Thymus (tissue), 11 donors: ENCODE measurements around the gene FAM168A. TPM values are rescaled to one million over a fixed set of nuclear protein-coding genes. Genes with fewer than 3 reads are reported as not detected.
"Not testable (repeated sequence)": the region's sequence is repeated elsewhere in the genome, so short reads cannot be mapped to it uniquely, and the experiment has no call there.

ENCODE experiments used
- DNase-seq, 9 donors: peaks; one replicate each; pipeline ENCODE4 v3.0.0-alpha.2; 2013; ENCODE audit warnings: low spot score in 9 of 9, low read depth in 6 of 9, missing footprints in 1 of 9
- H3K27ac ChIP-seq, 2 donors: one replicate each; pipeline ENCODE4 v1.5.1; 2013; ENCODE audit warnings: control low read depth in 1 of 2, low read depth in 1 of 2, low read length in 1 of 2, mild to moderate bottlenecking in 1 of 2, moderate library complexity in 1 of 2
- H3K27me3 ChIP-seq, 2 donors: one replicate each; pipeline ENCODE4 v1.5.1; 2013; ENCODE audit warnings: low read length in 1 of 2; ENCODE audit not compliant: control insufficient read depth in 2 of 2, insufficient read depth in 1 of 2
- H3K36me3 ChIP-seq, 2 donors: one replicate each; pipeline ENCODE4 v1.5.1; 2013; ENCODE audit warnings: low read length in 1 of 2, mild to moderate bottlenecking in 1 of 2, moderate library complexity in 1 of 2; ENCODE audit not compliant: control insufficient read depth in 2 of 2, insufficient read depth in 2 of 2
- H3K4me1 ChIP-seq, 2 donors: one replicate each; pipeline ENCODE4 v1.5.1; 2013; ENCODE audit warnings: low read length in 2 of 2; ENCODE audit not compliant: control insufficient read depth in 2 of 2, insufficient read depth in 2 of 2
- H3K4me3 ChIP-seq, 2 donors: one replicate each; pipeline ENCODE4 v1.5.1; 2013; ENCODE audit warnings: low read length in 2 of 2, control low read depth in 1 of 2, mild to moderate bottlenecking in 1 of 2
- H3K9me3 ChIP-seq, 2 donors: one replicate each; pipeline ENCODE4 v1.5.1; 2013; ENCODE audit warnings: low read length in 1 of 2, mild to moderate bottlenecking in 1 of 2; ENCODE audit not compliant: control insufficient read depth in 2 of 2, insufficient read depth in 1 of 2
- WGBS: extraction: QIAGEN DNeasy Blood & Tissue Kit; methylation state at CpG from one replicate; pipeline ENCODE4 v1.1.7; 2013; 5-methylcytosine and 5-hydroxymethylcytosine counted together
- polyA plus RNA-seq: library from polyadenylated mRNA; stranded (reverse); fragments of 200-250 nt; gene quantifications from one replicate; pipeline ENCODE4 v1.2.3, GENCODE V29; 2013
- total RNA-seq: library from RNA; stranded (reverse); fragments of 120-200 nt; gene quantifications from one replicate; pipeline ENCODE4 v1.2.4, GENCODE V29; 2013
- donor health status: healthy.

Gene FAM168A
- total and polyA plus RNA-seq, 2 donors: 6.8 to 9.7 TPM

DNA sequence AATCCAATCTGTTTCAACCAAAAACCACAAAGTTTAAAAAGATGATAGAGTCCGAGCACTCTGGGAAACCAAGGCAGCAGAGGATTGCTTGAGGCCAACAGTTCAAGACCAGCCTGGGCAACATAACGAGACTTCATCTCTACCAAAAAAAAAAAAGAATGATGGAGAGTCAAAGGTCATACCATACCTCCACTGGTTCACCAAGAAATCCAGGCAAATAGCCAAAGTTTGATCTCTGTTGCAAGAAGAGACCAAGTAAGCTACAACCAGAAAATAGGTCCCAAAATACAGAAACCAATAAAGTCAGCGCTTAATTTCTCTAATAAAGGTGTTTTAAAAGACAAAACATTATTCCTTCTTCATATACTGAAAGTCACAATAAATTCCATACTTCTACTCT lies 13.1 kb downstream of the FAM168A start:
- 85% methylated on average over 3 of the region's 3 CpGs for WGBS
- H3K36me3 ChIP-seq: peaks cover 0 to 2% of the 10 kb centered on the region in 2 donors

DNA sequence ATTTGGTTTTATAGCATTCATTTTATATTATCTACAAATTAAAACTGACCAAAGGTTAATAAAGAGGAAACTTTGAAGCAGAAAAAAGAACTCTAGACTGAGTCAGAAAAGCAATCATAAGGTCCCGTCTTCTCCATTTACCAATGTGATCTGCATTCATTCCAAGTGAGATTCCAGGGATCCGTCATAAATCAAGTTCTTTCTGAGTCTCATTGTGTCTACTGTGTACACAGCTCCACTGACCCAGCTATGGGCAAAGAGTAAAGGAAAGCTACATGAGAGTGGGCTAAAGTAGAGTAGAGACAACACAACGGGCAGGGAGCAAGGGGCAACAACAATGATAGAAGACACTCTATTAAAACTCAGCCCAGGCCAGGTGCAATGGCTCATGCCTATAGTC lies 15.3 kb downstream of the FAM168A start:
- no peaks in the 10 kb centered on the region for H3K27me3 ChIP-seq
- H3K36me3 ChIP-seq: peaks cover 2 to 8% of the 10 kb centered on the region in 2 donors
- no peaks in the 10 kb centered on the region for H3K9me3 ChIP-seq
- no peak for DNase-seq
- H3K4me1 ChIP-seq: peaks cover 0 to 5% of the 10 kb centered on the region in 2 donors
- WGBS: 99% methylated on average over 3 of the region's 3 CpGs
- H3K4me3 ChIP-seq: no peak overlapping the region
- H3K27ac ChIP-seq: no peak overlapping the region

More for the DNA sequence above, 13.1 kb downstream of the FAM168A start:
- H3K27ac ChIP-seq: no peak overlapping the region
- no peak for DNase-seq
- no peak overlapping the region for H3K4me3 ChIP-seq
- H3K9me3 ChIP-seq: no peaks in the 10 kb centered on the region
- H3K27me3 ChIP-seq: no peaks in the 10 kb centered on the region
- no peaks in the 10 kb centered on the region for H3K4me1 ChIP-seq

DNA sequence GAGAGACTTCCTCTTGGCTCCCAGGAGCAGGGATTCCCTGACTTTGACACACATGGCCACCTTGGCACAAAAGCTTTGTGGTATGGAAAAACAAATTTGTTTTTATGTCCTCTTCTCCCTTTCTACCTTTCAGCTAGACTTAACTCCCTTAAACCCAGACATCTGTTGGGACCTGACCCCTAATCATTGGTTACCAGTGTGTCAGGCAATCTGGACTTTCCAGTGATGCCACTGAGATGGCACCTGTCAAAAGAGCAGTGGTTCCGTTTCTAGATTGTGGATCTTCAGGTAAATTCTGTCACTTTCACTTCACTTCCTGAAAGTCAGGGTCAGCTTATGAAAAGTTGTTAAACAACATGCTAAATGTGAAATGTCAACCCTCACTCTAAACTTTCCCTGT lies 17.2 kb downstream of the FAM168A start:
- 93% methylated on average over 1 of the region's 1 CpG for WGBS
- not testable (repeated sequence) for H3K4me3 ChIP-seq, H3K27me3 ChIP-seq

DNA sequence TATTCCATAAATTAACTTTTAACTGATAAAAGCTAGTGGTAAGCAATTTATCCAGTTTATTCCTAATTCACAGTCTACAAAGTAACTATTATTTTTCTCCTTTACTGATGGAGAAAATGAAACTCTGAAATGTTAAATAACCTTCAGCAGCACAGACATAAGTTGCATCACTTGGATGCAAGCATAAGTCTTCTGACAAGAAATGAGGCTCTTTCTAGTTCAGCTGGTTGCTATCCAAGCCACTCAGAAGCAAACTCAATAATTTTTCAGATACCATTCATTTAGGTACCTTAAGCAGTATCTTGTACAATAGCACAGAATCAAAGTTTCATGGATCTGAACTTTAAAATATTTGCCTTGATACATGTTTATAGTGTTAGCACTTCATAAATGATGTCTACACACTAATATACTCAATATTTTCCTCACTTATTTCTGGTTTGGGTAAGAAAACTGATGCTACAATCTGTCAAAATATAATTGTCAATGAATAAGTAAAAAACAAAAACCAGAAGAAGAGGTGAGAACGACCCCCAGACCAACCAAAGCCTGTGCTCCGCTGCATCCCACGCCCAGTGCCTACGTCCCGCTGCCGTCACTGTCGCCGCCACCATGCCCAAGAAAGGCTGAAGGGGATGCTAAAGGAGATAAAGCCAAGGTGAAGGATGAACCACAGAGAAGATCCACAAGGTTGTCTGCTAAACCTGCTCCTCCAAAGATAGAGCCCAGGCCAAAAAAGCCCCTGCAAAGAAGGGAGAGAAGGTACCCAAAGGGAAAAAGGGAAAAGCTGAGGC lies 18.1 kb downstream of the FAM168A start:
- no peaks in the 10 kb centered on the region for H3K9me3 ChIP-seq
- H3K4me3 ChIP-seq: no peak overlapping the region
- no peak overlapping the region for H3K27ac ChIP-seq
- 98% methylated on average over 8 of the region's 8 CpGs for WGBS
- peaks cover 0 to 7% of the 10 kb centered on the region in 2 donors for H3K4me1 ChIP-seq
- no peaks in the 10 kb centered on the region for H3K27me3 ChIP-seq
- no peak for DNase-seq
- peaks cover 2 to 13% of the 10 kb centered on the region in 2 donors for H3K36me3 ChIP-seq

More for the DNA sequence above, 17.2 kb downstream of the FAM168A start:
- not testable (repeated sequence) for H3K4me1 ChIP-seq, H3K27ac ChIP-seq, DNase-seq, H3K9me3 ChIP-seq
- H3K36me3 ChIP-seq: peaks cover 2 to 13% of the 10 kb centered on the region in 2 donors

DNA sequence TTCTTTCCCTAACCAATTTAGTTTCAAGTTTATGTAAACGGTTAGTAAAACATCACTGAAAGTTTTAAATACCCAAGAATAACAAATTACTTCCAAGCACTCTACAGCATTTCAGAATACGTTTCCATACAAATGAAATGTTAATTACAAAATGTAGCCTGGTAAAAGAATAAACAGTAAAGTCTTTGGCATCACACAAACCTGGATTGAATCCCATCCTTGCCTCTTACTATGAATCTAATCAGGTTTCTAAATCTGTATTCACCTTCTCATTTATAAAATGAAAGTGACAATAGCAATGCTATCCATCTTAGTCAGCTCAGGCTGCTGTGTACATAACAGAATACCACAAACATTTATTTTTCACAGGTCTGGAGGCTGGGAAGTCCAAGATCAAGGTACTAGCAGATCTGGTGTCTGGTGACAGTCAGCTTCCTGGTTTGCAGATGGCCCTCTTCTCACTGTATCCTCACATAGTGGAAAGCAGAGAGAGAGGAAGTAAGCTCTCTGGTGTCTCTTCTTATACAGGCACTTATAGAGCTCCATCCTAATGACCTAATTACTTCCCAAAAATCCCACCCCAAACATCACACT lies 19.2 kb downstream of the FAM168A start:
- Histone ChIP-seq H3K9me3 (no peaks in the 10 kb centered on the region), H3K4me3 (no peak overlapping the region), H3K27ac (no peak overlapping the region), H3K36me3 (peaks cover 2 to 13% of the 10 kb centered on the region in 2 donors), H3K27me3 (no peaks in the 10 kb centered on the region), H3K4me1 (peaks cover 0 to 7% of the 10 kb centered on the region in 2 donors)
- 93% methylated on average over 2 of the region's 2 CpGs for WGBS
- DNase-seq: no peak

DNA sequence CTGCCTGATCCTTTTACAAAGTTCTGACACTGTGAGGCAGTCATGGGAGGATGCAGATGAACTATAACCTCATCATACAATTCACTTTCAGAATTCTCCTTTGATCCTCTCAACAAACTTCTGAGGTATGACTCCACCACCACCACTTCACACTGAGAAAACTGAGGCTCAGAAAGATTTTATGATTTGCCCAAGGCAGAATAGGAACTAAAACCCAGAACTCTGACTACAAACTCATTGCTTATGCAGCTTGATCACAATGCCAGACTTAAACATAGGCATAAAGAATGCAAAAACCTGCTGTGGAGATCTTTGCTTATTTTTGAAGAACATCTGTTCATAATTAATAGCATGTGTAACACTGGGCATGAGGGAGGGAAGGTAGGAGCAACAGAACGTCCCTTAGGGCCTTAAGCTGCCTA lies 20.4 kb downstream of the FAM168A start:
- WGBS: 97% methylated on average over 1 of the region's 1 CpG
- Histone ChIP-seq H3K36me3 (peaks cover 2 to 13% of the 10 kb centered on the region in 2 donors), H3K27ac (peak overlapping the region in 1 of 2 donors; percentile 23), H3K27me3 (no peaks in the 10 kb centered on the region), H3K4me3 (no peak overlapping the region), H3K9me3 (no peaks in the 10 kb centered on the region), H3K4me1 (peaks cover 0 to 7% of the 10 kb centered on the region in 2 donors)
- DNase-seq: peak in 7 of 9 donors; percentile 12 to 68 (median 27)

DNA sequence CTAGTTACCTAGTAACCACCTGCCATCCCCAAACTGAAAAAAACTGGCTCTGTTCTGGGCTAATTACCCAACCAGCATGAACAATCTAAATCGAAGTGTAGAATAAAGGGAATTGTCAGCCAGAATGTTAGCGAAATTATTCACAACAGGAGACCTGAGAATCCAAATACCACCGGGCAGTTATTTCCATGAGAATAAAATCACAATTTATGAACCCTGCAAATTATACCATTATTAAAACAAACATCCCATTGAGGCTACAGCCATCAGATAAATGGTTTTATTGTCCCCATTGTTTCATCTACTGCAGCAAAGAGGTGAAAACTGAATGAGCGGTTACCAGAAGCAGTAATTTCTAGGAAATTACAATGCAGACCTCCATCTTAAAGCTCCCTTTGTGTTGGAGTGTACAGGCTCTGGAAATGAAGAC lies 21.7 kb downstream of the FAM168A start:
- H3K27me3 ChIP-seq: no peaks in the 10 kb centered on the region
- no peak overlapping the region for H3K4me3 ChIP-seq
- H3K4me1 ChIP-seq: peaks cover 0 to 7% of the 10 kb centered on the region in 2 donors
- no peaks in the 10 kb centered on the region for H3K9me3 ChIP-seq
- no peak for DNase-seq
- no peak overlapping the region for H3K27ac ChIP-seq
- WGBS: 99% methylated on average over 4 of the region's 4 CpGs
- peaks cover 2 to 13% of the 10 kb centered on the region in 2 donors for H3K36me3 ChIP-seq

DNA sequence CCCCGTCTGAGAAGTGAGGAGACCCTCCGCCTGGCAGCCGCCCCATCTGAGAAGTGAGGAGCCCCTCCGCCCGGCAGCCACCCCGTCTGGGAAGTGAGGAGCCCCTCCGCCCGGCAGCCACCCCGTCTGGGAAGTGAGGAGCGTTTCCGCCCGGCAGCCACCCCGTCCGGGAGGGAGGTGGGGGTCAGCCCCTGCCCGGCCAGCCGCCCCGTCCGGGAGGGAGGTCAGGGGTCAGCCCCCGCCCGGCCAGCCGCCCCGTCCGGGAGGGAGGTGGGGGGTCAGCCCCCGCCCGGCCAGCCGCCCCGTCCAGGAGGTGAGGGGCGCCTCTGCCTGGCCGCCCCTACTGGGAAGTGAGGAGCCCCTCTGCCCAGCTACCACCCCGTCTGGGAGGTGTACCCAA lies 25.9 kb downstream of the FAM168A start:
- not testable (repeated sequence) for H3K27me3 ChIP-seq, H3K9me3 ChIP-seq, DNase-seq, H3K27ac ChIP-seq, H3K4me1 ChIP-seq, H3K4me3 ChIP-seq
- WGBS: 96% methylated on average over 30 of the region's 30 CpGs
- H3K36me3 ChIP-seq: peaks cover 0 to 12% of the 10 kb centered on the region in 2 donors

DNA sequence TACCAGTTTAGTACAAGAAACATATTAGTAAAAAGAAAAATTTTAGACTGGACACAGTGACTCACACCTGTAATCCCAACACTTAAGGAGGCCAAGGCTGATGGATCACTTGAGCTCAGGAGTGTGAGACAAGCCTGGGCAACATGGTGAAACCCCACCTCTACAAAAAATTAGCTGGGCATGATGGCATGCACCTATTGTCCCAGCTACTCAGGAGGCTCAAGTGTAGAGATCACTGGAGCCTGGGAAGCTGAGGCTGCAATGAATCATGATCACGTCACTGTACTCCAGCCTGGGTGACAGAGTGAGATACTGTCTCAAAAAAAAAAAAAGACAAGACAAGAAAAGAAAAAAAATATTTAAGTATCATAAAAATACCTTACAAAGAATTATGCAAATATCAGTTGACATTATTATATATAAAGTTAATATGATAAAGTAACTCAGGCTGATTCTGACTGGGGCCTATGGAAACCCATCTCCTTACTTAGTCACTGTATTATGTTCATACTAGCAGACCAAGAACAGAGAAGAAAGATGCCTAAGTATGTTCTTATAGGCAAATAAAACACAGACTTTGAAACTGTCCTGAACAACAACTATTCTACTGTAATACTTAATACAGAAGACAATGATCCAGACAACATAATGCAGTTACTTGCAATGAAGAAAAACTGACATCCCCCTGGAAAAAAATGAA lies 27.3 kb downstream of the FAM168A start:
- H3K4me1 ChIP-seq: no peaks in the 10 kb centered on the region
- H3K9me3 ChIP-seq: no peaks in the 10 kb centered on the region
- no peak overlapping the region for H3K27ac ChIP-seq
- no peak for DNase-seq
- peaks cover 0 to 7% of the 10 kb centered on the region in 2 donors for H3K36me3 ChIP-seq
- no peak overlapping the region for H3K4me3 ChIP-seq
- no peaks in the 10 kb centered on the region for H3K27me3 ChIP-seq
- 94% methylated on average over 1 of the region's 1 CpG for WGBS
